Measurements from ENCODE around the gene FBXO21.

GRCh38 chr12:117226505-117226904 lies 36.2 kb upstream of the FBXO21 start:
- TF ChIP-seq CTCF (IDR thresholded peaks at IDR 0.05) (no peak), EP300 (IDR thresholded peaks at IDR 0.05) (no peak)
